ENCODE data around the gene HEATR5B.
"Not testable (repeated sequence)": the region's sequence is repeated elsewhere in the genome, so short reads cannot be mapped to it uniquely, and the experiment has no call there.

Gene HEATR5B

GRCh38 chr2:37061013-37061711 lies 23.0 kb downstream of the HEATR5B start:
- no peak for DNase-seq

GRCh38 chr2:37060446-37060845 lies 23.7 kb downstream of the HEATR5B start:
- no peak for DNase-seq

- no peak for DNase-seq
Measured at GRCh38 chr2:37059841-37060240, 24.3 kb downstream of the HEATR5B start.

GRCh38 chr2:37052600-37053332 lies 31.4 kb downstream of the HEATR5B start:
- DNase-seq: no peak

DNA sequence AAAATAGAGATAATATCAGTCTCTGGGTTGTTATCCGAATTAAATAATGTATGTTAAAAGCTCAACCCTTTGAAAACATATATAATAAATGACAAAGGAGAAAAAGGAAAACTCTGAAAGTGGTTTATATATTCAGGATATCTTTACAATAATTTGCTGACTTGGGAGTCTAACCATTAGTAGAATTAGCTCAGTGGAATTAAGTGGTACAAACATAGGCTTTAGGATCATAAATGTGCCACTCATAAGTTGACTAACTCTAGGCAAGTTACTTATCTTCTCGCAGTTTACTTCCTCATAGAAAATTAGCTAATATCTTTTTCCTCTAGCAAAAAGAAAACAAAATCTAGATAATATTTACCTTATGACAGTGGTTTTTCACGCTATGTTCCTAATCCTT lies 44.6 kb downstream of the HEATR5B start:
- no peak for DNase-seq

- DNase-seq: no peak
Measured at GRCh38 chr2:37037771-37038170, 46.4 kb downstream of the HEATR5B start.

DNA sequence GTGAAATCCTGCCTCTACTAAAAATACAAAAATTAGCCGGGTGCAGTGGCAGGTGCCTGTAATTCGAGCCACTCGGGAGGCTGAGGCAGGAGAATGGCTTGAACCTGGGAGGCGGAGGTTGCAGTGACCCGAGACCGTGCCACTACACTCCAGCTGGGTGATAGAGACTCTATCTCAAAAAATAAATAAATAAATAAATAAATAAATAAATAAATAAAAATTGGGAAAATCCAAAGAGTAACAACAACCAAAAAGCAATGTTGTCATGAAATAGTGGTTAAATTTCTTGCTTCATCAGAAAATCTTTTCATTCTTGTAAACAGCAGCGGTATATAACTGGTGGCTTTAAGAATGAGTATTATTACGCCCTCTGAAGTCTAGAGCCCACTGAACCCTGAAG lies 54.4 kb downstream of the HEATR5B start:
- DNase-seq: no peak

GRCh38 chr2:37026050-37026449 lies 58.1 kb downstream of the HEATR5B start:
- DNase-seq: no peak

- no peak for DNase-seq
Measured at GRCh38 chr2:37020887-37021796, 63.0 kb downstream of the HEATR5B start.

- DNase-seq: no peak
Measured at GRCh38 chr2:37020212-37020886, 63.8 kb downstream of the HEATR5B start.

DNA sequence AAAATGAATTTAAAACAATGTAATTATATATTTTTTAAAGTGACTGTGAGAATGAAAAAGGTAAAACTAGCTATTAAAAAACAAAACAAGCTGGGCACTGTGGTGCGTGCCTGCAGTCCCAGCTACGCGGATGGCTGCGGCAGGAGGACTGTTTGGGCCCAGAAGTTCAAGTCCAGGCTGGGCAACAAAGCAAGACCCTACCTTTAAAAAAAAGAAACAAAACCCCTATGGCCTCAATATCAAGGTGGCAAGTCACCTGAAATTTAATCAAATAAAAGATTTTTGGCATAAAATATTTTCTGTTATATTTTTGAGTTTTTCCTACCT lies 70.9 kb downstream of the HEATR5B start:
- DNase-seq: no peak

DNA sequence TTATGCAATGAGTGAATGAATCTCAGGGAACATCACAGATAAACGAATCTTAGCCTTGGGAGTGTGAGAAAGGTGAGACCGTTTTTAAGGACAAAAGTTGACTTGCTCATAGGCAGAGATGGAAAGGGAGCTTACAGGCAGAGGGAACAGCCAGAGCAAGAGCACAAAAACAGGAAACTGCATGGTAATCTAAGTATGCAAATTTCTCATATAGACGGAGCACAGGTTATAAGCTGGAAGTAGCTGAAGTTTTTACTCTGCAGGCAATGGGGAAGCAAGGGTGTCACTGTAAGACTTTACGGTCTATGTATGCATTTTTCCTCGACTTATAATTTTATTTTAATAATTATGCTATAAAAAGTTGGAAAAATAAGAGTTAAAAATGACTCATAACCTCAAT lies 73.0 kb downstream of the HEATR5B start:
- DNase-seq: no peak

- peak; percentile 6 to 16 for DNase-seq
Measured at GRCh38 chr2:37005118-37005868, 78.9 kb downstream of the HEATR5B start.

- no peak for DNase-seq
Measured at GRCh38 chr2:37000988-37001556, 83.1 kb downstream of the HEATR5B start.

GRCh38 chr2:37000318-37000717 lies 83.9 kb downstream of the HEATR5B start:
- DNase-seq: no peak

- DNase-seq: not testable (repeated sequence)
Measured at GRCh38 chr2:36999416-36999815, 84.8 kb downstream of the HEATR5B start.

DNA sequence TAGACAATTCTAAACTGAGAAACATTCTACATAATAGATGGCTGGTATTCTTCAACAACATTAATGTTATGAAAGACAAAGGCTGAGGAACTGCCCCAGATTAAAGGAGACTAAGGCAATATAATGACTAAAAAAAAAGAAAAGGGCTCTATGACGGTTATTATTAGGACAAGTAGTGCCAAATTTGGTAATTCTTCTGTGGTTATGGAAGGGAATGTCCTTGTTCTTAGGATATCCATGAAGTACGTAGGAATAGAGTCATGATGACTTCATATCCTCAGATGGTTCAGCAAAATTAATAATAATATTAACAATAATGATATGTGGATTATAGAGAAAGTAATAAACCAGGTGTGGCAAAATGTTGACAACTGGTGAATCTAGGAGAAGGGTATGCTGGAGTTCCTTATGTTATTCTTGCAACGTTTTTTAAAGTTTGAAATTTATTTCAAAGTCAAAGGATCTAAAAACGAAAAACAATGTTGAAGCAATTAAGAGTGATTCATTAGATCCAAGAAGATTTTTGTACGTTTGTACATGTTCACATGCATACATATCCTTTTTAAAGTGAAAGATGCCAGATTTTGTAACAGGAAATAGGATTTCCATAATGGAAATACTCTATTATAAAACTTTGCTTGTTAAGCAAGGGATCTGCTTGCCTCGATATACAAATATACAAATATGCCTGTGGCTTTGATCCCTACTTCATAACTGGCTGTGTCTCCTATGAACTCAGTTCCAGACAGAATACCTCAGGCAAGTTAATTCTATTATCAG lies 90.1 kb downstream of the HEATR5B start:
- no peak for DNase-seq

GRCh38 chr2:36988008-36988407 lies 96.2 kb downstream of the HEATR5B start:
- no peak for DNase-seq

DNA sequence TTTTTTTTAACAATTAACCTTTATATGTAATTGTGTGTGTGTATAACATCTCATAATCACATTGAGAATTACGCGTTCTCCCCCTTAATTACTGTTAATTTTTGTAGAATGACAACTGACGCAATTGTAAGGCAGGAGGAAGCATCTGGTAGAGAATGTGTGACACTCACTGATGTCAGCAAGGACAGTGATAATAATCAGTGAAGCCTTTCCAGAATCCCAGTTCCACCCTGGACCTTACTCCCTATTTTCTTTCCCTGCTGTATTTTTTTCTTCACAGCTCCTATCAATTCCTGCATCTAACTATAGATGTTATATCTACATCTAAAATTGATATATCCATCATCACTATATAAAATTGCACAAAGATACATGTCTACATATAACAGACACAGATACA lies 101.7 kb downstream of the HEATR5B start:
- DNase-seq: no peak

GRCh38 chr2:36981911-36982310 lies 102.3 kb downstream of the HEATR5B start:
- no peak for DNase-seq

GRCh38 chr2:36979007-36979406 lies 105.2 kb downstream of the HEATR5B start:
- DNase-seq: not testable (repeated sequence)

All from activated CD4-positive, alpha-beta T cell treated with anti-CD3 and anti-CD28 coated beads, Interleukin-2, amount 50 U/mL, for 48 hours (primary cell).